OCI-M1 (cell line): ENCODE data around the gene COL5A2.

ENCODE experiments used
- DNase-seq: peaks from one replicate; lab custom pipeline; 2025; lab: John Stamatoyannopoulos, UW

COL5A2 gene

GRCh38 chr2:189179570-189179950 is at the start of gene COL5A2:
COL5A2 (minus strand) TSS chr2:189179761; CDS start chr2:189179604, 157 bp downstream.
- peak; percentile 11 for DNase-seq

GRCh38 chr2:189226017-189226416 is 46.5 kb upstream of the COL5A2 start:
- DNase-seq = no peak

GRCh38 chr2:189225032-189225431 is 45.5 kb upstream of the COL5A2 start:
- DNase-seq = no peak

- no peak for DNase-seq
Observed at GRCh38 chr2:189222468-189223105, 43.0 kb upstream of the COL5A2 start.

- no peak for DNase-seq
Observed at GRCh38 chr2:189221811-189222467, 42.4 kb upstream of the COL5A2 start.

- DNase-seq = no peak
Observed at GRCh38 chr2:189218236-189218635, 38.7 kb upstream of the COL5A2 start.

GRCh38 chr2:189217541-189217940 is 38.0 kb upstream of the COL5A2 start:
- no peak for DNase-seq

- no peak for DNase-seq
Observed at GRCh38 chr2:189217051-189217450, 37.5 kb upstream of the COL5A2 start.

GRCh38 chr2:189214484-189214883 is 34.9 kb upstream of the COL5A2 start:
- no peak for DNase-seq

- no peak for DNase-seq
Observed at GRCh38 chr2:189213250-189213649, 33.7 kb upstream of the COL5A2 start.

GRCh38 chr2:189210250-189211087 is 30.9 kb upstream of the COL5A2 start:
- peak; percentile 93 for DNase-seq

- peak; percentile 22 for DNase-seq
Observed at GRCh38 chr2:189208254-189208653, 28.7 kb upstream of the COL5A2 start.

GRCh38 chr2:189204322-189204941 is 24.9 kb upstream of the COL5A2 start:
- peak; percentile 56 for DNase-seq

- DNase-seq = no peak
Observed at GRCh38 chr2:189203177-189203799, 23.7 kb upstream of the COL5A2 start.

- DNase-seq = no peak
Observed at GRCh38 chr2:189199797-189200196, 20.2 kb upstream of the COL5A2 start.

GRCh38 chr2:189192766-189193165 is 13.2 kb upstream of the COL5A2 start:
- no peak for DNase-seq

GRCh38 chr2:189191766-189192165 is 12.2 kb upstream of the COL5A2 start:
- DNase-seq = no peak

GRCh38 chr2:189190685-189191084 is 11.1 kb upstream of the COL5A2 start:
- no peak for DNase-seq

- no peak for DNase-seq
Observed at GRCh38 chr2:189188115-189188805, 8.7 kb upstream of the COL5A2 start.

GRCh38 chr2:189183170-189183569 is 3.6 kb upstream of the COL5A2 start:
- no peak for DNase-seq

- DNase-seq = no peak
Observed at GRCh38 chr2:189181706-189182105, 2.1 kb upstream of the COL5A2 start.
